ENCODE measurements around the gene PARP3. TPM values are rescaled to one million over a fixed set of nuclear protein-coding genes. Genes with fewer than 3 reads are reported as not detected.
A peak's percentile ranks its signal among the peaks of the same experiment; 100 is the strongest.

The PARP3 gene
- total RNA-seq, 3 donors from 2014 or later = 6.6 to 9.4 (median 8.7) TPM

DNA sequence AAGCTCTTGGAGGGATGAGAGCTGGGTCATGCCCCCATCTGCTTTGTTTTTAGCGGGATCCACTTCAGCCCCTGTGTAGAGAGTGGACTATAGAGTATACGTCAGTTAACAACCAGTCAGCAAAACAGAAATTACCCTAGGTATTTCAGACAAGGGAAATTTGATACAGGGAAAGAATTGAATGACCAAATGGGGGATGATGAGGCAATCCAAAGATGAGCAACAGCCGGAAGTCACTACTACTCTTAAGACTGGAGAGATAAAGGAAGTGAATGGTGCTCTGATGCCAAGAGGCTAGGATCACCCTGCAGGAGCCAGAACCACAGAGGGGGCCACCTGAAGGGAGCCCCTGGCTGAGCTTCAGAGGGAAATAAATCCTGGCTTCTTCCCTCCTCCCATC lies 11.3 kb downstream of the PARP3 start:
- Mint-ChIP-seq H3K9me3 (no peaks in the 10 kb centered on the region), H3K36me3 (ENCODE audit: insufficient read depth) (peaks cover 2% of the 10 kb centered on the region), H3K4me3 (no peak overlapping the region), H3K4me1 (ENCODE audit: low read depth) (peaks cover 4% of the 10 kb centered on the region), H3K27me3 (ENCODE audit: low read depth) (peaks cover 25% of the 10 kb centered on the region)
- ATAC-seq = no peak
- no peak for DNase-seq

DNA sequence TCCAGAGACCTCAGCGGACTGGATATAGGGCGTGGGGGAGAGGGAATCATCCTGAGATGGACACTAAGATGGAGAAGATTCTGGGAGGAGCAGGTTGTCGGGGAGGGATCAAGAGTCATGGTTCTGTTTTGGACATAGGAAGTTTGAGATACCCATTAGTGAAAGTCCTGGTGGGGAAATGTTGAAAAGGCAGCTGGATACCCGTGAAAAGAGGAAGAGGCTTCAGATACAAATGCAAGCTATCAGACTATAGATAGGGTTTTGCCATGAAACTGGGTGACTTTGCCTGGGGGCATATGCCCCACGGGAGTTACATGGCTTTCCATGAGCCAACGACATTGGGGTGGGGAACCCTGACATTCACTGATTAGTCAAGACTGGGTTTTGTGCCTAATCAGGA lies 11.9 kb downstream of the PARP3 start:
- H3K9me3 Mint-ChIP-seq = no peaks in the 10 kb centered on the region
- H3K27me3 Mint-ChIP-seq (ENCODE audit: low read depth) = peaks cover 25% of the 10 kb centered on the region
- H3K4me1 Mint-ChIP-seq (ENCODE audit: low read depth) = peaks cover 4% of the 10 kb centered on the region
- ATAC-seq = no peak
- DNase-seq = no peak
- H3K36me3 Mint-ChIP-seq (ENCODE audit: insufficient read depth) = peaks cover 2% of the 10 kb centered on the region
- H3K4me3 Mint-ChIP-seq = no peak overlapping the region

DNA sequence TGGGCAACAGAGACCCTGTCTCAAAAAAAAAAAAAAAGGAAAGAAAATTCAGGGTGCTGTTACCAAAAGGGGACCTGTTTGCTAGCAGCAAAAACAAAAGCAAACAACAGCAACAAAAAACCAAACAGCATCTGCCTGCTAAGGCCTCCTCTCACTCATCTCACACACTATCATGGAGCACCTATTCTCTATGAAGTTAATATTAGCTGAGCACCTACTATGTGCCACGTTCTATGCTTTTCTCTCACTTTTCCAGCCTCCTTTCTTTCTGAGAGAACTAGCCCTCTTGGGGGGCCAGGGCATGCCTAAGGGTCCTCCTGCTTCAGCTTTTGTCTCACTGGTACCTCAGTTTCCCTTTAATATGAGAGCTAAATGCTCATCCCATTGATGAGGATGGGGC lies 12.6 kb downstream of the PARP3 start:
- Mint-ChIP-seq H3K4me1 (ENCODE audit: low read depth) (peaks cover 4% of the 10 kb centered on the region), H3K36me3 (ENCODE audit: insufficient read depth) (peaks cover 2% of the 10 kb centered on the region), H3K9me3 (no peaks in the 10 kb centered on the region), H3K4me3 (no peak overlapping the region), H3K27me3 (ENCODE audit: low read depth) (peaks cover 25% of the 10 kb centered on the region)
- ATAC-seq (no peak), DNase-seq (no peak)

DNA sequence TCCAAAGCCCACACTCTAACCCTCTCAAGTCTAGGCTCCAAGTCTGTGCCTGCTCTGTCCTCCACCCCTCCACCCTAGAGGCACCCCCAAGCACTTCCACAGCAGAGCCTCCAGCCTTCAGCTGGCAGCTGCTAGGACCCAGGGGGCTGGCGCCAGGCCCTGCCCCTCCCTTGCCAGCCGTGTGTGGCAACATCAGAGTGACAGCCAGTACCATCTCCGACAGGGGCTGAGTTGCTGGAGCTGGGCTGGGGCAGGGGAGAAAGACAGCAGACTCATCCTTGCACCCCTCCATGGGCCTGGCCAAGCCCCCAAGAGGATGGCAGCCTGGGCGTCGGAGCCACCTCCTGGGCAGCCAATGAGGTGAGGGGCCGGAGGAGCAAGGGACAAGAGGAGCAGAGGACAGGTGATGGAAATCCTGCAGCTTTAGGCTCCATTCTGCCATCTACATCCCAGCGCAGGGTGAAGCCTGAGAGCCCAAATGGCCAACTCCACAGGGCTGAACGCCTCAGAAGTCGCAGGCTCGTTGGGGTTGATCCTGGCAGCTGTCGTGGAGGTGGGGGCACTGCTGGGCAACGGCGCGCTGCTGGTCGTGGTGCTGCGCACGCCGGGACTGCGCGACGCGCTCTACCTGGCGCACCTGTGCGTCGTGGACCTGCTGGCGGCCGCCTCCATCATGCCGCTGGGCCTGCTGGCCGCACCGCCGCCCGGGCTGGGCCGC lies 13.2 kb downstream of the PARP3 start, which contains the start of gene GPR62:
TSS of gene GPR62 (plus strand) at position 207 of the 718 bp plus-strand sequence. CDS start at position 479, 272 bp downstream.
- Mint-ChIP-seq H3K4me1 (ENCODE audit: low read depth) (peaks cover 4% of the 10 kb centered on the region), H3K27me3 (ENCODE audit: low read depth) (peaks cover 25% of the 10 kb centered on the region), H3K4me3 (peak within 1 kb of the TSS; percentile 35), H3K9me3 (no peaks in the 10 kb centered on the region), H3K36me3 (ENCODE audit: insufficient read depth) (peaks cover 2% of the 10 kb centered on the region)
- no peak for DNase-seq
- ATAC-seq = no peak

DNA sequence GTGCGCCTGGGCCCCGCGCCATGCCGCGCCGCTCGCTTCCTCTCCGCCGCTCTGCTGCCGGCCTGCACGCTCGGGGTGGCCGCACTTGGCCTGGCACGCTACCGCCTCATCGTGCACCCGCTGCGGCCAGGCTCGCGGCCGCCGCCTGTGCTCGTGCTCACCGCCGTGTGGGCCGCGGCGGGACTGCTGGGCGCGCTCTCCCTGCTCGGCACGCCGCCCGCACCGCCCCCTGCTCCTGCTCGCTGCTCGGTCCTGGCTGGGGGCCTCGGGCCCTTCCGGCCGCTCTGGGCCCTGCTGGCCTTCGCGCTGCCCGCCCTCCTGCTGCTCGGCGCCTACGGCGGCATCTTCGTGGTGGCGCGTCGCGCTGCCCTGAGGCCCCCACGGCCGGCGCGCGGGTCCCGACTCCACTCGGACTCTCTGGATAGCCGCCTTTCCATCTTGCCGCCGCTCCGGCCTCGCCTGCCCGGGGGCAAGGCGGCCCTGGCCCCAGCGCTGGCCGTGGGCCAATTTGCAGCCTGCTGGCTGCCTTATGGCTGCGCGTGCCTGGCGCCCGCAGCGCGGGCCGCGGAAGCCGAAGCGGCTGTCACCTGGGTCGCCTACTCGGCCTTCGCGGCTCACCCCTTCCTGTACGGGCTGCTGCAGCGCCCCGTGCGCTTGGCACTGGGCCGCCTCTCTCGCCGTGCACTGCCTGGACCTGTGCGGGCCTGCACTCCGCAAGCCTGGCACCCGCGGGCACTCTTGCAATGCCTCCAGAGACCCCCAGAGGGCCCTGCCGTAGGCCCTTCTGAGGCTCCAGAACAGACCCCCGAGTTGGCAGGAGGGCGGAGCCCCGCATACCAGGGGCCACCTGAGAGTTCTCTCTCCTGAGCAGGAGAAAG lies 14.0 kb downstream of the PARP3 start:
- Mint-ChIP-seq H3K4me1 (ENCODE audit: low read depth) (peaks cover 4% of the 10 kb centered on the region), H3K27me3 (ENCODE audit: low read depth) (peaks cover 25% of the 10 kb centered on the region), H3K36me3 (ENCODE audit: insufficient read depth) (peaks cover 4% of the 10 kb centered on the region), H3K9me3 (no peaks in the 10 kb centered on the region), H3K4me3 (no peak overlapping the region)
- DNase-seq = no peak
- ATAC-seq = peak; percentile 83

DNA sequence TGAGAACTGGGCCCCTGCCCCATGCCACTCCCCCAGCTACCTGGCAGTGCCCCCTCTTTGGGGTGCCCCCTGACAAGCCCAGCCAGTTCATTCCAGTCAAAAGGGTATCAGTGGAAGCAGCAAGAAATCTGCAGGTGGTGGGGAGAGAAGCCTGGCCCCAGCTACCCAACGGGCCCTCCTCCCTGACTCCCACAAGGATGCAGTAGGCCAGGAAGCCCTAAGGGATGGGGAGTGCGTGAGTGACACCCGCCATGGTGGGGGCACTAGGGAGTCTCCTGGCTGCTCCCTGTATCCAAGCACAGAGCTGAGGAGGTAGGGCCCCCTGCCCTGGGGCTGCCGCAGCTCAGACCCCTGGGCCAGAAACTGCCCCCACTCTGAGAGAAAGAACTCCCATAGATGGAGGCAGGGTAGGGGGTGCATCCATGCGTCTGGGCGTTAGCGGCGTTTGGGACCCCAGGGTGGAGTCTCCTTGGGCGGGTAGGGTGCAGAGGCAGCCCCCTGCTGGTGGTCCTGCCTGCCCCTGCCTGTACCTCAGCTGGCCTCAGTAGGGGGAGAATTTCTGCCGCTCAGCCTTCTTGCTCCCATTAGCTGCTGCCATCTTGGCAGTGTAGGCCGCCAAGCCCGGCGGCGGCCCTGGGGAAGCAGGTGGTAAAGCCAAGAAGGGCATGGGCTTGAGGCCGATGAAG lies 15.5 kb downstream of the PARP3 start:
- H3K4me3 Mint-ChIP-seq = no peak overlapping the region
- DNase-seq (no peak), ATAC-seq (no peak)
- H3K4me1 Mint-ChIP-seq (ENCODE audit: low read depth) = peaks cover 4% of the 10 kb centered on the region
- H3K9me3 Mint-ChIP-seq = no peaks in the 10 kb centered on the region
- H3K36me3 Mint-ChIP-seq (ENCODE audit: insufficient read depth) = peaks cover 7% of the 10 kb centered on the region
- peaks cover 23% of the 10 kb centered on the region for H3K27me3 Mint-ChIP-seq (ENCODE audit: low read depth)

DNA sequence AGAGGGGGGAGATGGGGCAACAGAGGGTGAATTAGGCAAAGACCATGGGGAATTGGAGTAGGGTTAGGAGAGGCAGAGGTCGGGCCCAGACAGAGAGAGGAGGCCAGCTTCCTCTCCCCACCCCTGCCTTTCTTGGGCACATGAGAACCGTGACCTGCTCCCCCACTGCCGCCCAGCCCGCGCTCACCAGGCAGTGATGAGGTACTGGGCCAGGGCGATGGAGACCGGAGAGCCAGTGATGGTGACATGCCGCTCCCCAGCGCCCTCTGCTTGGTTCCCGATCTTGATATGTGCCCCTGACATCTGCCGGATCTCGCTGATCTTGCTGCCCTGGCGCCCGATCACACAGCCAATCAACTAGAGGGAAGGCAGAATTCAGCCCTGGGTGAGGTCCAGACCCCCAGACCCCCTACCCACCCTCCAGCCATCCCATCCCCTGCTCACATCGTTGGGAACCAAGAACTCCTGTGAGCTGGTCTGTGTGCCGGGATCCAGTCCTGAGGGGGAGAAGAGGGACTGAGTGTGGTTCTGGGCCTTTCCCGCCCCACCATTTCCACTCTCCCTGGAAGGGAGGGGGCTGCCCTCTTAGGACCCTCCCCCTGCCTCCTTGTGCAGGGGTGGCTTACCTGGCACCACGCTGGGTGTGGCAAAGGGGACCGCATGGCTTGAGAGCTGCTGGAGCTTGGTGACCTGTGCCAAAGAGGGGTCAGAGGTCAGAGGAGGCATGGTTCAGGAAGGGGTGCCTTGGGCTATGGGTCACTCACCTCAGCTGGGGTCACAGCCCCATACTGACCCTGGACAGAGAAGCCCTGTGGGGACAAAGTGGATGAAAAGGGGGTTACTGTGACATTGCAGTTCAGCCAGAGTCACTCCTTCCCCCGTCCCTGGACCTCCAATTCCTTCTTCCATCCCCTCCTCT lies 16.7 kb downstream of the PARP3 start:
- no peak overlapping the region for H3K4me3 Mint-ChIP-seq
- peaks cover 20% of the 10 kb centered on the region for H3K27me3 Mint-ChIP-seq (ENCODE audit: low read depth)
- peaks cover 7% of the 10 kb centered on the region for H3K36me3 Mint-ChIP-seq (ENCODE audit: insufficient read depth)
- DNase-seq (no peak), ATAC-seq (no peak)
- H3K9me3 Mint-ChIP-seq = no peaks in the 10 kb centered on the region
- H3K4me1 Mint-ChIP-seq (ENCODE audit: low read depth) = peaks cover 4% of the 10 kb centered on the region

DNA sequence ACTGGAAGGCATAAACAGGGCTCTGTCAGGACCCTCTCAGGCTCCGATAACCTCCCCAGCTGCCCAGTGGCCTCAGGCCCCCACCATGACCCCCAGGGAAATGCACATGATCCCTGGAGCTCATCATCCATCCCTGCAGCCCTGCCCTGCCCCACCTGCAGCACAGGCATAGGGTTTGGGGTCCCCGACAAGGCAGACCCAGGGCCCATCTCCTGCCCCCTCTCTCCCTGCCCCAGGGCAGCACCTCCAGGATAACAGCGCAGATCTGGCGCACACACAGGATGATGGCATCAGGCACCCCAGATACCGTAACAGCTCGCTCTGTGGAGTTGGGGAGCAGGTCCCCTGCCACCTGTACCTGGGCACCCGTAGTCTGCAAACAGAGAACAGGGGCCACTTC lies 17.5 kb downstream of the PARP3 start:
- DNase-seq (no peak), ATAC-seq (no peak)
- peaks cover 7% of the 10 kb centered on the region for H3K36me3 Mint-ChIP-seq (ENCODE audit: insufficient read depth)
- H3K9me3 Mint-ChIP-seq = no peaks in the 10 kb centered on the region
- peaks cover 13% of the 10 kb centered on the region for H3K27me3 Mint-ChIP-seq (ENCODE audit: low read depth)
- peaks cover 4% of the 10 kb centered on the region for H3K4me1 Mint-ChIP-seq (ENCODE audit: low read depth)
- no peak overlapping the region for H3K4me3 Mint-ChIP-seq

DNA sequence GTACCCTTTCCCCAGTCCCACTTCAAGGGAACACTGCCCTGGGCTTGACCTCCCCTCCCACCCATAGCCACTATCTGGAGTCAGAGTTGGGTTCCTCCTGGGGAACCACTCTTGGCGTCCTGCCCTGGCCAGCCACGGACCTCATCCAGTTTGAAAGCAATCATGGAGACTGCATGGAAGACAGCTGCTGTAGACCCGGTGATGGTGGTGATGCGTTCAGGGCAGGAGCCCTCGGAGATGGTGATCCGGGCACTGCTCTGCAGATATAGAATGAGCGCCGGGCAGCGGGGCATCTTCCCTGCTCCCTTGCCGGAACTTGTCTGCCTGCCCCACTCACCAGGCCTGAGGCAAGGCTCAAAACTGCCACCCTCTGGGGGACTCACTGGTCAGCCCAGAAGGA lies 18.2 kb downstream of the PARP3 start:
- Mint-ChIP-seq H3K4me1 (ENCODE audit: low read depth) (peaks cover 8% of the 10 kb centered on the region), H3K27me3 (ENCODE audit: low read depth) (peaks cover 6% of the 10 kb centered on the region), H3K9me3 (no peaks in the 10 kb centered on the region), H3K36me3 (ENCODE audit: insufficient read depth) (peaks cover 7% of the 10 kb centered on the region), H3K4me3 (no peak overlapping the region)
- ATAC-seq (no peak), DNase-seq (no peak)

DNA sequence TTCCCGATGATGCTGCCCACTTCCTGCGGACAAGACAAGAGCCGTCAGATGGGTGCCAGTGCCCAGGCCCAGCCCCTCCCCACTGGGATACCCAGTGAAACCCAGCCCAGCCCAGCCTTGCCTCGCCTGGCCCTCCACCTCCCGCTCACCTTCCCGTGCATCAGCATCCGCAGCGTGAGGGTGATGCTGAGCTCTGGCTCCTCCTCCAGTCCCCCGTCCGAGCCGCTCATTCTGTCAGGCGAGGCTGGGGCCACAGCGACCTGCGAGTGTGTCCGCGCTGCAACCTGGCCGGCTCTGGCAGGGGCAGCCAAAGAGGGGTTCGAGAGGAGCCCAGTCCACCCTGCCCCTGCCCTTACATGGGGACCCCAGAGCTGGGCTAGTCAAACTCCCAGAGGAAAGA lies 18.8 kb downstream of the PARP3 start:
- H3K27me3 Mint-ChIP-seq (ENCODE audit: low read depth) = peaks cover 6% of the 10 kb centered on the region
- H3K4me1 Mint-ChIP-seq (ENCODE audit: low read depth) = peaks cover 8% of the 10 kb centered on the region
- no peaks in the 10 kb centered on the region for H3K9me3 Mint-ChIP-seq
- no peak overlapping the region for H3K4me3 Mint-ChIP-seq
- H3K36me3 Mint-ChIP-seq (ENCODE audit: insufficient read depth) = peaks cover 7% of the 10 kb centered on the region
- DNase-seq = no peak
- no peak for ATAC-seq

DNA sequence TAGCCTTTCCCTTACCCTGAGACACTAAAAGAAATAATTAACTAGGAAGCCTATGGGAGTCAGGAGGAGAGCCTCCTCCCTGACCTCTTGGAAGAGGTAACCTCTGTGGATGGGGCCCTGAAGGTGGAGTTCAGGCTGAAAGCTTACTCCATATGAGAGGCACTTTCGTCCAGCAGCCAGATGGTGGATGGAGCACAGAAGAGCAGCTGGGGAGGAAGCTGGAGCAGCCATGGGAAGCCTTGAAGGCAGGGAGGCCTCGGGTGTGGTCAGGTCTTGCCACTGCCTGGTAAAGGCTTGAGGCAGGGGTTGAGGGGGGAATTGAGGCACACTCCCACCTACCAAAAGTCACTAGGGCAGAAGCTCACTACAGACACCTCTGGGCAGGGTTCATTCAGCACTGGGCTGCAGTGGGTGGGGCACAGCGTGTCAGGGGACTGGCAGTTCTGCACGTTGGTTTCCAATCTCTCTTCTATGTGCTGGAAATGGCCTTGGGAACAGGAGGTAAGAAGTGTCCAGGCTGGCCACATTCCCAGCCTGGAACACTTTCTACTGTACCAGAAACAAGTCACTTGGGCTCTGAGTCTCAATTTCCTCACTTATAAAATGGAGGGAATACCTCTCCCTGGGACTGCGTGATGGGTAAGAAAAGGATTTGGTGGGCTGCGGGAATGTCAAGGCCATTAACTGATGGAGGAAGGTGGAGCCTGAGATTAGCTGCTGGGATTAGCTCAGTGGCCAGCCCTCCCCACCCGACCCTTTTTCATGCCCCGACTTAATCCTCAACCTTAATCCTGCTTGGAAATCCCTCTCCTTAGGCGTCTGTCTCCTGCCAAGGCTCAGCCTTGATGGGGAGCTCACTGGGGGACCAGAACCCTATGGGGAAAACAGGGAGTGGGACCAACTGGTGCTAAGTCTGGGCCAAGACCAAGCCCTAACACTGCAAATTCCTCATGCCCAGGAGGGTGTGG lies 19.7 kb downstream of the PARP3 start:
- Mint-ChIP-seq H3K4me1 (ENCODE audit: low read depth) (peaks cover 6% of the 10 kb centered on the region), H3K4me3 (no peak overlapping the region), H3K9me3 (no peaks in the 10 kb centered on the region), H3K36me3 (ENCODE audit: insufficient read depth) (peaks cover 7% of the 10 kb centered on the region), H3K27me3 (ENCODE audit: low read depth) (peaks cover under 1% of the 10 kb centered on the region)
- ATAC-seq = no peak
- no peak for DNase-seq

DNA sequence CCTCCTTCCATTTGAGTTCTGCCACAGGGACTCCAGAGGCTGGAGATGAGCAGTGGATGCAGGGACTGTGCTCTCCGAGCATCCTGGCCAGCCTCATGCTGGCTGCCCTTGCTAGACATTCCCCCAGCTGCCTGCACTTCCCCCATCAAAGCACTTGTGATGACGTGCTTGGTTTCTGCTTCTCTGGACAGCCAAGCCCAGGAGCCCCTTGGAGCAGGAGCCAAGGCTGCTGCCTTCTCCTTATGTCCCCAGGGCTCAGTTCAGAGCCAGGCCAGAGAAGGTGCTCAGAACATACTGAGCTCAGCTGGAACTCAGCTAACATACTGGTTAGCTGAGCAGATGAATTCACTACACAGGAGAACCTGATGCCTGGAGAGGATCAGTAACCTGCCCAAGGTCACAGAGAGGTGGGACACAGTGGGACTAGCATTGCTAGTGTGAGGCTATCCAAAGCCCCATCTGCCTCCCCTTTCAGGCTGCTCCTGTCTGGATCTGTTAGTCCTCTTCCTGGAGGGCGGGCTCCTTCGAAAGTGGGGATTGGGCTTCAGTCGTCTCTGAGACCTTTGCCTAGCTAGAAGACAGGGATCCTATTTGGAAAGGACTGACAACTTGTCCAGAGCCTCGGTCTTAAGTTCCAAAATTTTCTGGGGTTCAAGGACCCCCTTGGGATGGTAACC lies 20.8 kb downstream of the PARP3 start:
- no peaks in the 10 kb centered on the region for H3K27me3 Mint-ChIP-seq (ENCODE audit: low read depth)

More for the DNA sequence above, 20.8 kb downstream of the PARP3 start:
- DNase-seq (no peak), ATAC-seq (no peak)
- Mint-ChIP-seq H3K4me3 (no peak overlapping the region), H3K4me1 (ENCODE audit: low read depth) (peaks cover 6% of the 10 kb centered on the region), H3K36me3 (ENCODE audit: insufficient read depth) (peaks cover 7% of the 10 kb centered on the region), H3K9me3 (no peaks in the 10 kb centered on the region)
